IMR-90 (cell line): ENCODE data around the gene DRC3. TPM values are rescaled to one million over a fixed set of nuclear protein-coding genes. Genes with fewer than 3 reads are reported as not detected.

Experiments
- ATAC-seq: fragments of 200-7000 bp; cut with Tn5 transposase; 2 replicates; pipeline ENCODE4 v1.9.1; 2020; ENCODE audit warnings: low read depth, mild to moderate bottlenecking, moderate library complexity
- BruUV-seq: library from RNA; stranded (reverse); fragments of 400-500 nt; replicated peaks from 2 replicates; lab custom pipeline; 2021; lab: Mats Ljungman, UMichigan
- CTCF ChIA-PET: fragments of 300-600 bp; formaldehyde crosslinking; extraction: SDS; loops from one replicate; lab custom pipeline; 2021; ENCODE audit warnings: antibody characterized with exemption; lab: Yijun Ruan, JAX
- POLR2A ChIA-PET: fragments of 300-600 bp; sonication (Branson Sonifier 250); formaldehyde crosslinking; loops from one replicate; lab custom pipeline; 2022; ENCODE audit warnings: antibody characterized with exemption; ENCODE audit not compliant: unreplicated experiment; lab: Charles Lee
- DNase-seq: peaks from one replicate; pipeline ENCODE4 v3.0.0; 2013
- H2AFZ ChIP-seq: replicated peaks from 2 replicates; pipeline ENCODE3; 2013; ENCODE audit warnings: low read length, mild to moderate bottlenecking; ENCODE audit not compliant: poor library complexity
- H2AK5ac ChIP-seq: 2 replicates; pipeline ENCODE4 v1.6.1; 2013; ENCODE audit warnings: low read depth, low read length, inconsistent platforms
- H2AK9ac ChIP-seq: replicated peaks from 2 replicates; pipeline ENCODE3; 2013; ENCODE audit warnings: mild to moderate bottlenecking, low read depth, low read length, moderate library complexity; ENCODE audit not compliant: poor library complexity
- H2BK120ac ChIP-seq: 2 replicates; pipeline ENCODE4 v1.6.1; 2013; ENCODE audit warnings: low read depth, low read length, inconsistent platforms
- H2BK15ac ChIP-seq: 3 replicates; pipeline ENCODE4 v1.6.1; 2013; ENCODE audit warnings: low read depth, low read length, inconsistent platforms
- H2BK20ac ChIP-seq: 2 replicates; pipeline ENCODE4 v1.6.1; 2013; ENCODE audit warnings: low read depth, mild to moderate bottlenecking, inconsistent platforms, low read length, moderate library complexity
- H2BK5ac ChIP-seq: 2 replicates; pipeline ENCODE4 v1.6.1; 2013; ENCODE audit warnings: mild to moderate bottlenecking, low read depth, low read length, inconsistent platforms; ENCODE audit not compliant: poor library complexity, severe bottlenecking
- H3K14ac ChIP-seq: replicated peaks from 2 replicates; pipeline ENCODE4 v1.6.1; 2013; ENCODE audit warnings: low read depth, low read length, inconsistent platforms
- H3K18ac ChIP-seq: 2 replicates; pipeline ENCODE4 v1.6.1; 2013; ENCODE audit warnings: low read depth, low read length, control low read depth
- H3K23ac ChIP-seq: 2 replicates; pipeline ENCODE4 v1.6.1; 2013; ENCODE audit warnings: low read depth, low read length, inconsistent platforms
- H3K27ac ChIP-seq: 2 replicates; pipeline ENCODE4 v1.5.1; 2013; ENCODE audit warnings: mild to moderate bottlenecking, control low read depth, low read length; ENCODE audit not compliant: insufficient read depth
- H3K27me3 ChIP-seq: 2 replicates; pipeline ENCODE4 v1.6.1; 2013; ENCODE audit warnings: low read length; ENCODE audit not compliant: control insufficient read depth, insufficient read depth
- H3K36me3 ChIP-seq: 2 replicates; pipeline ENCODE4 v1.6.1; 2013; ENCODE audit warnings: low read length, mixed read lengths; ENCODE audit not compliant: control insufficient read depth, insufficient read depth
- H3K4ac ChIP-seq: 2 replicates; pipeline ENCODE4 v1.6.1; 2013; ENCODE audit warnings: low read depth, low read length, inconsistent platforms
- H3K4me1 ChIP-seq: 2 replicates; pipeline ENCODE4 v1.6.1; 2013; ENCODE audit warnings: low read length, mixed read lengths; ENCODE audit not compliant: control insufficient read depth, insufficient read depth
- H3K4me2 ChIP-seq: 2 replicates; pipeline ENCODE4 v1.6.1; 2013; ENCODE audit warnings: low read depth, mild to moderate bottlenecking, control low read depth, low read length, moderate library complexity
- H3K4me3 ChIP-seq: 2 replicates; pipeline ENCODE4 v1.5.1; 2013; ENCODE audit warnings: low read depth, mild to moderate bottlenecking, control low read depth, low read length, moderate library complexity; ENCODE audit not compliant: insufficient read depth
- H3K56ac ChIP-seq: 2 replicates; pipeline ENCODE4 v1.6.1; 2013; ENCODE audit warnings: low read length, inconsistent platforms; ENCODE audit not compliant: insufficient read depth; ENCODE audit errors: extremely low read depth
- H3K79me1 ChIP-seq, 2 experiments: 2 replicates each; pipeline ENCODE4 v1.6.1; 2013; ENCODE audit warnings: low read length in 2 of 2, inconsistent platforms in 1 of 2, low read depth in 1 of 2
- H3K9ac ChIP-seq: 2 replicates; pipeline ENCODE4 v1.6.1; 2013; ENCODE audit warnings: low read depth, low read length, control low read depth
- H3K9me1 ChIP-seq: 2 replicates; pipeline ENCODE4 v1.6.1; 2013; ENCODE audit warnings: low read length, inconsistent platforms; ENCODE audit not compliant: insufficient read depth
- H3K9me3 ChIP-seq: 2 replicates; pipeline ENCODE4 v1.6.1; 2013; ENCODE audit warnings: low read length; ENCODE audit not compliant: control insufficient read depth, insufficient read depth
- H4K20me1 ChIP-seq: 2 replicates; pipeline ENCODE4 v1.6.1; 2013; ENCODE audit warnings: low read length, inconsistent platforms; ENCODE audit not compliant: insufficient read depth
- H4K5ac ChIP-seq: 2 replicates; pipeline ENCODE4 v1.6.1; 2013; ENCODE audit warnings: mild to moderate bottlenecking, low read depth, low read length, control low read depth
- H4K8ac ChIP-seq, 2 experiments: 2 replicates each; pipeline ENCODE4 v1.6.1; 2013; ENCODE audit warnings: low read depth in 2 of 2, low read length in 2 of 2, control low read depth in 1 of 2, inconsistent platforms in 1 of 2
- H4K91ac ChIP-seq: 2 replicates; pipeline ENCODE4 v1.6.1; 2013; ENCODE audit warnings: low read depth, low read length, inconsistent platforms; ENCODE audit not compliant: insufficient read depth
- BHLHE40 ChIP-seq: fragments of 150-350 bp; IDR thresholded peaks from 2 replicates; pipeline ENCODE4 v1.6.1; 2016; ENCODE audit warnings: mild to moderate bottlenecking, low read depth, low read length
- CEBPB ChIP-seq: IDR thresholded peaks from 2 replicates; pipeline ENCODE4 v1.6.1; 2012; ENCODE audit warnings: low read depth, low read length, improper control_type of control experiment
- CHD1 ChIP-seq: IDR thresholded peaks from 2 replicates; pipeline ENCODE4 v1.6.1; 2012; ENCODE audit warnings: low read depth, low read length, improper control_type of control experiment
- FOS ChIP-seq: fragments of 150-350 bp; IDR thresholded peaks from 2 replicates; pipeline ENCODE4 v1.6.1; 2016; ENCODE audit warnings: low read depth, low read length
- MAFK ChIP-seq: IDR thresholded peaks from 2 replicates; pipeline ENCODE4 v1.6.1; 2012; ENCODE audit warnings: low read depth, low read length, improper control_type of control experiment
- MAZ ChIP-seq: IDR thresholded peaks from 2 replicates; pipeline ENCODE4 v1.6.1; 2012; ENCODE audit warnings: low read depth, mild to moderate bottlenecking, low read length, improper control_type of control experiment, moderate library complexity, borderline replicate concordance
- MXI1 ChIP-seq: IDR thresholded peaks from 2 replicates; pipeline ENCODE4 v1.6.1; 2012; ENCODE audit warnings: low read depth, mild to moderate bottlenecking, low read length, moderate library complexity, borderline replicate concordance
- NFE2L2 ChIP-seq: fragments of 150-350 bp; IDR thresholded peaks from 2 replicates; pipeline ENCODE4 v1.6.1; 2016; ENCODE audit warnings: low read depth, mild to moderate bottlenecking, low read length
- POLR2A ChIP-seq: IDR thresholded peaks from 2 replicates; pipeline ENCODE4 v1.6.1; 2012; ENCODE audit warnings: mild to moderate bottlenecking, low read depth, low read length
- RAD21 ChIP-seq: IDR thresholded peaks from 2 replicates; pipeline ENCODE4 v1.6.1; 2012; ENCODE audit warnings: low read length, improper control_type of control experiment
- RCOR1 ChIP-seq: IDR thresholded peaks from 2 replicates; pipeline ENCODE4 v1.6.1; 2012; ENCODE audit warnings: mild to moderate bottlenecking, low read length, improper control_type of control experiment; ENCODE audit not compliant: insufficient replicate concordance
- RFX5 ChIP-seq: IDR thresholded peaks from 2 replicates; pipeline ENCODE4 v1.8.0; 2012; ENCODE audit warnings: low read depth, mild to moderate bottlenecking, low read length, moderate library complexity
- SMC3 ChIP-seq: fragments of 150-350 bp; IDR thresholded peaks from 2 replicates; pipeline ENCODE4 v1.6.1; 2016; ENCODE audit warnings: low read depth, mild to moderate bottlenecking, antibody characterized with exemption, low read length, moderate library complexity
- WGBS, 2 experiments: methylation state at CpG; one replicate each; pipeline versions ENCODE4 v1.1.5 to v1.1.7; 2013; ENCODE audit warnings: missing lambda C conversion rate in 2 of 2; ENCODE audit not compliant: insufficient read length in 1 of 2; ENCODE audit errors: extremely low coverage in 2 of 2; 5-methylcytosine and 5-hydroxymethylcytosine counted together
- dilution Hi-C: fragments of 300-500 bp; cut with HindIII; formaldehyde crosslinking; loops from one replicate; pipeline ENCODE4 v1.14.3; 2018; ENCODE audit warnings: low sequenced_read_pairs; ENCODE audit not compliant: unreplicated experiment
- in situ Hi-C: fragments of 300-500 bp; cut with MboI; formaldehyde crosslinking; loops from 3 replicates; pipeline ENCODE4 v1.14.3; 2019; ENCODE audit warnings: low sequenced_read_pairs, inconsistent platforms, mixed read lengths
- intact Hi-C: fragments of 100-400 bp; cut with micrococcal nuclease; formaldehyde crosslinking; loops from 2 replicates; pipeline ENCODE4 v1.10.0; 2022
- polyA plus RNA-seq, 3 experiments: library from polyadenylated mRNA; depleted of rRNA; stranded (reverse); fragments of >200 nt; gene quantifications; 2 replicates each; pipeline ENCODE4 v1.2.3, GENCODE V29; 2012; ENCODE audit warnings: low replicate concordance in 1 of 3
- total RNA-seq: library from RNA; depleted of rRNA; stranded (reverse); fragments of >200 nt; gene quantifications from 2 replicates; pipeline ENCODE4 v1.2.3, GENCODE V29; 2012
- TF ChIP-seq, protein P1 (sequence below): conservative IDR thresholded peaks from 2 replicates; pipeline ENCODE4 v1.5.1; 2012; ENCODE audit warnings: mild to moderate bottlenecking, low read depth, low read length, improper control_type of control experiment
- TF ChIP-seq, protein P2 (sequence below): fragments of 150-350 bp; IDR thresholded peaks from 2 replicates; pipeline ENCODE4 v1.6.1; 2017; ENCODE audit warnings: mild to moderate bottlenecking, antibody characterized with exemption, low read length, low read depth

The DRC3 gene
- total and polyA plus RNA-seq, 2 of the 4 experiments (the other 2 are of a cell fraction), result 0.55 to 0.72 TPM

DNA sequence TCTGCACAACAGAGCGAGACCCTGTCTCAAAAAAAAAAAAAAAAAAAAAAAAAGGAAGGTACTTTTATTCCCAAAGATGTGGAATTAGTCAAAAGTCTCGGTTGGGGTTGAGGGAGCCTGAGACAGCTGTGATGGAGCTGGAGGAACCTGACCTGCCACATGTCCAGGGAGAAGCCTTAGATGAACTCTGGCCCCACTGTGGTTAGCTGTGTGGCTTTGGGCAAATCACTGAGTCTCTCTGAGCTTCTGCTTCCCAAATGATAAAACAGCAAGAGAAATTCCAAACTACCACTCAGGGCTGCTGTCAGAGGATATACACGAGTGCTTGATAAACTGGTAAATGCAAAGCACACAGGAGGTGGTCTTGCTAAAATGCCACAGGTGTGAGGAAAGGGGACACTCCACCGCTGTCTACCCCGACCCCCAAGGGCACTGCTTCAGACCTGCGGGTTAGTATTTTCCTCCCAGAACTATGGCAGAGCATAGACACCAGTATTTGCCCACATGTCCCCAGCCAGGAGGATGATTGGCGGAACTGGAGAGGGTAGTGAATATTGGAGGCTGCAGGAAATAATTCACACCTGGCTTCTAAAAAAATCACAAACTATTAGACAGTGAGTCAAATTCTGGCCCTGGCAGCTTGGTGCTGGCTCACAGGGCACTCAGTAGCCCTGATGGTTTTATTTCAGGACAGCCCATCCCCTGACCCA, 14.7 kb downstream of the DRC3 start:
- in situ Hi-C loops, result no loop called here
- POLR2A ChIA-PET, result no interaction called here
- no peak for ATAC-seq

More for the DNA sequence above, 14.7 kb downstream of the DRC3 start:
- H3K14ac ChIP-seq, result no peak overlapping the region
- peaks cover 2% of the 10 kb centered on the region; the same call in 1 of the 2 replicates for H3K9me1 ChIP-seq
- no peak overlapping the region for H4K5ac ChIP-seq
- no peaks in the 10 kb centered on the region for H4K20me1 ChIP-seq
- intact Hi-C loops, result no loop called here
- 60% methylated on average over 2 of the region's 7 CpGs; no CpG with 5 or more reads in 1 of the 2 experiments for WGBS, 2 experiments
- BruUV-seq, result no TSS peak
- H2AFZ ChIP-seq, result no peak overlapping the region
- no peak overlapping the region for H4K8ac ChIP-seq
- TF ChIP-seq BHLHE40 (no peak), MAFK (no peak), FOS (no peak), RAD21 (no peak), SMC3 (no peak), RCOR1 (no peak), MAZ (no peak), MXI1 (no peak), POLR2A (no peak), RFX5 (no peak), CEBPB (no peak), NFE2L2 (no peak), CHD1 (no peak)
- TF ChIP-seq, protein P1, sequence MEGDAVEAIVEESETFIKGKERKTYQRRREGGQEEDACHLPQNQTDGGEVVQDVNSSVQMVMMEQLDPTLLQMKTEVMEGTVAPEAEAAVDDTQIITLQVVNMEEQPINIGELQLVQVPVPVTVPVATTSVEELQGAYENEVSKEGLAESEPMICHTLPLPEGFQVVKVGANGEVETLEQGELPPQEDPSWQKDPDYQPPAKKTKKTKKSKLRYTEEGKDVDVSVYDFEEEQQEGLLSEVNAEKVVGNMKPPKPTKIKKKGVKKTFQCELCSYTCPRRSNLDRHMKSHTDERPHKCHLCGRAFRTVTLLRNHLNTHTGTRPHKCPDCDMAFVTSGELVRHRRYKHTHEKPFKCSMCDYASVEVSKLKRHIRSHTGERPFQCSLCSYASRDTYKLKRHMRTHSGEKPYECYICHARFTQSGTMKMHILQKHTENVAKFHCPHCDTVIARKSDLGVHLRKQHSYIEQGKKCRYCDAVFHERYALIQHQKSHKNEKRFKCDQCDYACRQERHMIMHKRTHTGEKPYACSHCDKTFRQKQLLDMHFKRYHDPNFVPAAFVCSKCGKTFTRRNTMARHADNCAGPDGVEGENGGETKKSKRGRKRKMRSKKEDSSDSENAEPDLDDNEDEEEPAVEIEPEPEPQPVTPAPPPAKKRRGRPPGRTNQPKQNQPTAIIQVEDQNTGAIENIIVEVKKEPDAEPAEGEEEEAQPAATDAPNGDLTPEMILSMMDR, result no peak
- TF ChIP-seq, protein P2, sequence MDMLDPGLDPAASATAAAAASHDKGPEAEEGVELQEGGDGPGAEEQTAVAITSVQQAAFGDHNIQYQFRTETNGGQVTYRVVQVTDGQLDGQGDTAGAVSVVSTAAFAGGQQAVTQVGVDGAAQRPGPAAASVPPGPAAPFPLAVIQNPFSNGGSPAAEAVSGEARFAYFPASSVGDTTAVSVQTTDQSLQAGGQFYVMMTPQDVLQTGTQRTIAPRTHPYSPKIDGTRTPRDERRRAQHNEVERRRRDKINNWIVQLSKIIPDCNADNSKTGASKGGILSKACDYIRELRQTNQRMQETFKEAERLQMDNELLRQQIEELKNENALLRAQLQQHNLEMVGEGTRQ, result no peak
- H3K9ac ChIP-seq, result no peak overlapping the region
- CTCF ChIA-PET, result no interaction called here
- H4K91ac ChIP-seq, result no peak overlapping the region
- H3K23ac ChIP-seq, result no peak overlapping the region
- H3K18ac ChIP-seq, result no peak overlapping the region
- no peak overlapping the region for H3K4me2 ChIP-seq
- H2BK15ac ChIP-seq, result no peak overlapping the region
- no peak overlapping the region for H3K4me3 ChIP-seq
- no peaks in the 10 kb centered on the region for H3K36me3 ChIP-seq
- H2AK9ac ChIP-seq, result no peak overlapping the region
- no peak overlapping the region for H3K27ac ChIP-seq
- H3K4me1 ChIP-seq, result peaks cover 4% of the 10 kb centered on the region; the same call in 1 of the 2 replicates
- H3K27me3 ChIP-seq, result no peaks in the 10 kb centered on the region
- H3K56ac ChIP-seq, result no peak overlapping the region
- no peak overlapping the region for H2BK20ac ChIP-seq
- no peak overlapping the region for H2AK5ac ChIP-seq
- no peak overlapping the region for H2BK5ac ChIP-seq
- no peaks in the 10 kb centered on the region for H3K9me3 ChIP-seq
- no peak for DNase-seq
- H2BK120ac ChIP-seq, result no peak overlapping the region
- no peak overlapping the region for H3K4ac ChIP-seq
- no peaks in the 10 kb centered on the region for H3K79me1 ChIP-seq
- dilution Hi-C loops, result no loop called here
